Stimulated activated CD8-positive, alpha-beta memory T cell treated with anti-CD3 and anti-CD28 coated beads, Interleukin-7, amount 100 ng/mL, for 4 hours (primary cell): ENCODE results near the gene STEEP1.
"Not testable (repeated sequence)": the region's sequence is repeated elsewhere in the genome, so short reads cannot be mapped to it uniquely, and the experiment has no call there.

ENCODE experiments used
- DNase-seq, 2 donors: peaks; one replicate each; pipeline ENCODE4 v3.0.0-alpha.2; 2020; ENCODE audit warnings: low read depth in 2 of 2

STEEP1 gene

DNA sequence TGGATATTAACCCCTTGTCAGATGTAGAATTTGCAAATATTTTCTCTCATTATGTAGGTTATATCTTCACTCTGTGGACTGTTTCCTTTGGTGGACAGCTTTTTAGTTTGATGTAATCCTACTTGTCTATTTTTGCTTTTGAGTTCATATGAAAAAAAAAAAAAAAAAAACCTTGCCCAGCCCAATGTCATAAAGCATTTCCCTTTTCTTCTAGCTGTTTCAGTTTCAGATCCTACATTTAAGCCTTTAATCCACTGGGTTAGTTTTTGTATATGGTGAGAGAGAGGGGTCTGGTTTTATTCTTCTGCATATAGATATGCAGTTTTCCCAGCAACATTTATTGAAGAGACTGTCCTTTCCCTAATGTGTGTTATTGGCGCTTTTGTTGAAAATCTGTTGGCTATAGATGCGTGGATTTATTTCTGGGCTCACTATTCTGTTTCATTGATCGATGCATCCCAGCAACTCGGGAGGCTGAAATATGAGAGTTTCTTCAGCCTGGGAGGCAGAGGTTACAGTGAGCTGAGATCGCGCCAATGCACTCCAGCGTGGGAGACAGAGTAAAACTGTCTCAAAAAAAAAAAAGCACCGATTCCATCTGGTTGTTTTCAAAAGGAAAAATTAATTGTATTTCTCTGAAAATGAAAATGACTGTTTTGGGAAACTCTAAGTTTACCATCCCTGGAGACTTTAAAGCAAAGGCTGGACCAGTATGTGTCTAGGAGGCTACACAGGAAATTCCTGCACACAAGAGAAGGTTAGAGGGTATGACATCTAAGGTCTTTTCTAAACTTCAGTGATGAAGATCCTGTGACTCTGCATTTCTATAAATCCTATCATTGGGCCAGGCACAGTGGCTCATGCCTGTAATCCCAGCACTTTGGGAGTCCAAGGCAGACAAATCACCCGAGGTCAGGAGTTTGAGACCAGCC is 35.6 kb downstream of the STEEP1 start:
- DNase-seq: no peak

DNA sequence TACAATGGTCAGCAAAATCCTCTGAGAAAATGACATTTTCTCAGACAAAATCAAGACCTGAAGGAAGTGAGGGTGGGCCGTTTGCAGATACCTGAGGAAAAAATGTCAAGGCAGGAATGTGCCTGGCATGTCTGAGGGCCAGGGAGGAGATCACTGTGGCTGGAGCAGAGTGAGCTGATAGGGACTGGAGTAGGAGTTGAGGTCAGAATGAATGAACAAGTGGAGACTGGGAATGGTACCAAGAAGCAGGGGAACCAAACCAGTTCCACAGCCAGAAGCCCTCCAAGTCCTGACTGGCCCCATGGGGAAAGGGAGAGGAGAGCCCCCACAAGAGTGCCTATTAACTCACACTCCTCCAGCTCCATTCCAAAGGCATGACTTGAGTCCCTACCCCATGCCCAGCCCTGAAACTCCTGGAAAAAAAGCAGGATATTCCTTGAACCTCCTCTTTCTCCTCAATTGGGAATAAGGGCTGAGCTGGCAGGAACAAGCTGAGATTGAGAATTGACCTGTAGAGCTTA is 41.5 kb downstream of the STEEP1 start:
- no peak for DNase-seq

DNA sequence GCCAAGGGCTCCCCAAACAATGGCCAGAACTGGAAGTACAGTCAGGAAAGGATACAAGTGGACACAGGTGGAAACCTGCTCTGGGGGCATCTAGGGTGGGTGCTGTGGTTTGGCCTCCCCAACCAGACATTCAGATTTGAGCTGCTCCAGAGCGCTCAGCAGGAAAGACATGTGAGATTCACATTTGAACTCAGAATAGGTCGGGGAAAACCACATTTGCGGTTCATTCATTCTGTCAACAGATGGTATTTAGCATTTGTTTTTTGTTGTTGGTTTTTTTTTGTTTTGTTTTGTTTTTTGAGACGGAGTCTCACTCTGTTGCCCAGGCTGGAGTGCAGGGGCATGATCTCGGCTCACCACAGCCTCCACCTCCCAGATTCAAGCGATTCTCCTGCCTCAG is 44.0 kb downstream of the STEEP1 start:
- no peak for DNase-seq

DNA sequence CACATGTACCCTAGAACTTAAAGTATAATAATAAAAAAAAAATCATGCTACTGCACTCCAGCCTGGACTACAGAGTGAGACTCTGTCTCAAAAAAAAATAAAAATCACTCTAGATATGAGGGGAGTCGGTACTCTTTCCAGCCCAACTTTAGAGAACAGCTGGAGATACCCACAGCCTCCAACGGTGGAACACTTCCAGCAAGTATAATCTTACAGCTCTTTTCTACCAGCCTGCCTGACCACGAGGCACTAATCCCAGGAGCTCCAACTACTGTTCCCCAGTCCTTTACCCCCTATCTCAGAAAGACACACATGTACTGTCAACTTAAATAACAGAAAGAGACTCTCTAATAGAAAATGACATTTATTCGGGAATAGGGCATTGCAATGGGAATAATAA is 46.8 kb downstream of the STEEP1 start:
- no peak for DNase-seq

DNA sequence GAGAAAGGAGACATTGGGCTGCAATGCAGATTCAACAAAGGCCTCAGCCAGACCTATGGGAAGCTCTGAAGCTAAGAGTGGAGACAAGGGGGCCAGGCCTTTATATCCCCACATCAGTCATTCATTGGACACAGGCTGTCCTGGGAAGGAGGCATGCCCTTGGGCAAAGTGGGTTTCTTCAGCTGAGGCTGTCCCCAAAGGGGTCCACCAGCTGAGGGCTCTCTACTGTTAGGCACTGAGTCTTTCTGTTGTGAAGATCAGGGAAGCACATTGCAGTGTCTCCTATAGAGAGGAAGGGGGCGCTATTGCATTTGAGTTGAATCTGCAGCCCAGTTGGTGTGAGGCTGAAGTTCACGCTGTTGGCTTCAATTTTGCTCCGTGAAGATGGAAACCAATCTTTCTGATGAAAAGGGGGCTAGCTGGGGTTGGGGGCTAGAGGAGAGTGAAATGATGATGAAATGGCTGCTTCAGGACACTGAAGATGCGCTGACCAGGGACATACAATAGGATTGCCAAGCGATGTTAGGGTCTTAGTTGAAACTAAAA is 49.0 kb downstream of the STEEP1 start:
- peak; percentile 3 to 5 for DNase-seq

DNA sequence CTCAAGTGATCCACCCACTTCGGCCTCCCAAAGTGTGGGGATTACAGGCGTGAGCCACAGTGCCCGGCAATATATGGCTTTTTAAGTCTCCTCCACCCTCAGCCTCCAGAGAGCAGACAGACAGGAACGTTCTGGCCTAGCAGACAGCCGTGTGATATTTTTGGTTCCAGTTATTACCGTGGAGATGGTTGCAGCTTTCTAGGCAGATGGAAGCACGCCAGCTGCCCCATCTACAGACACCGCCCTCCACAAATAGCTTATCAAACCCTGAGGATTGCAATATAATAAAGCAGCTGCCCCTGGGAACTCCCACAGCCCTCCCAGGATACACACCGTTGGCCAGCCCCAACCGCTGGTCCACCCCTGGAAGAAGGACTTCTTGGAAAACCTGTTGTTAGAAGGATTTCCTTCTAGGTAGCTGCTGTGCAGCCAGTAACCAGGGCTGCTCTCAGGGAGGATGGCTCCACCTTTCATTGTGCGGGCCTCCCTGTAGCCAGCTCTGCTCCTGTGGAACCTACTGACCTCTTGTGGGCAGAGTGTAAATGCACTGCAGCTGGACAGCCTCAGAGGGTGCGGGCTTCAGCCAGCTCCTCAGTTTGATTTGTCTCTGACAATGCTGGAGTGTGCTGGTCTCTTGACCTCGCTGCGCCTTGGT is 52.9 kb downstream of the STEEP1 start:
- DNase-seq: no peak

DNA sequence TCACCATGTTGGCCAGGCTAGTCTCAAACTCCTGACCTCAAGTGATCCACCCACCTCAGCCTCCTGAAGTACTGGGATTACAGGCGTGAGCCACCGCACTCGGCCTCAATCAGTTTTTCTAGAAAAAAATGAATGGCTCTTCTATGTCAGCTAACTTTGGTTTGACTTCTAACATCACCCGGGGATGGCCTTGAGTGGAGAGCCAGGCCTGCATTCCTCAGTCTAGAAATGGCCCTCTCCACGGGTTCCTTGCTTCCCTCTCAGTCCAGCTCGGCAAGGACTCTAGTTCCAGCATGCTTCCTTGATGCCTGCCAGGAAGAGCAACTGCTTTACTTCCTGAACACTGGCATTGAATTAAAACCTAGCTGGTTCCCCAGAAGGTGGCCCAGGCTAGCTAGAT is 58.0 kb downstream of the STEEP1 start:
- DNase-seq: no peak

DNA sequence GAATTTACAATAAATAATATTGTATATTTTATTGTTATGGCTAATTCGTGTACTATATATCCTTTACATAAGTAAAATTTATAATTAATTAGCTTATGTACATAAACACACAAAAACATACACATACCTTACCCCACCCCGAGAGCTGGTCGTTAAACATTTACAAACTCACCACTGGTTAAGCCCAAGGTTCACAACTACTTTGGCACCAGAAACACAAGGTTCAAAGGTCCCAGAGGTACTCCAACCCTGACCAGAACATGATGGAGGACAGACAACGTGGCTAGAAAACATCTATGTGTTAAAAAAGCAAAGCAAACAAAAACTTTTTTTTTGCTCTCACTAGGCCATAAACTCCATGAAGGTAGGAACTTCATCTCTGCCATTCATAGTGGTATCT is 59.3 kb downstream of the STEEP1 start:
- DNase-seq: no peak

DNA sequence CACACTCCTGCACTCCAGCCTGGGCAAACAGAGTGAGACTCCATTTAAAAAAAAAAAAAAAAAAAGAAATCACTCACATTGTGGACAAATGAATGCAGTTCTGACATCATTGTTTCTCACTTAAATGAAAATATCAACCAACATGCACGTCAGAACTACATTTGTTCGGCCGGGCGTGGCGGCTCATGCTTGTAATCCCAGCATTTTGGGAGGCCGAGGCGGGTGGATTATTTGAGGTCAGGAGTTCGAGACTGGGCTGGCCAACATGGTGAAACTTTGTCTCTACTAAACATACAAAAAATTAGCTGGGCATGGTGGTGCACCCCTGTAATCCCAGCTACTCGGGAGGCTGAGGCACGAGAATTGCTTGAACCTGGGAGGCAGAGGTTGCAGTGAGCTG is 60.1 kb downstream of the STEEP1 start:
- DNase-seq: not testable (repeated sequence)

DNA sequence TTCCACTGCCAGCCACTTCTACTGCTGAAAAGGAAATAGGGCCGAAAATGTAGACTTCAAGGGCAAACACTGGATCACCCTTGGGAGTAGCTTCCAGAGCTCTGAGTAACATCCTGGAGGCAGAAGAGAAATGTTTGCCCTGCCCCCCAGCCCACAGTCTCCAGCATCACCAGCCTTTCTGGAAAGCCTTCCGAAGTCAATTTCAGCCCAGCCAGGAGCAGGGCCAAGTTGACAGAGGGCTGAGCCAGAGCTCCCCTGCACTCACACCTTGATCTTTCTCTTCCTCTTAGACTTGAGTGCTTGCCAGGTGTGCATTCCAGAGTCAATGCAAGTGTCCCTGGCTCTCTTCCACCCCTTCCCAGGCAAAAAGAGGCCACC is 61.7 kb downstream of the STEEP1 start:
- DNase-seq: no peak

DNA sequence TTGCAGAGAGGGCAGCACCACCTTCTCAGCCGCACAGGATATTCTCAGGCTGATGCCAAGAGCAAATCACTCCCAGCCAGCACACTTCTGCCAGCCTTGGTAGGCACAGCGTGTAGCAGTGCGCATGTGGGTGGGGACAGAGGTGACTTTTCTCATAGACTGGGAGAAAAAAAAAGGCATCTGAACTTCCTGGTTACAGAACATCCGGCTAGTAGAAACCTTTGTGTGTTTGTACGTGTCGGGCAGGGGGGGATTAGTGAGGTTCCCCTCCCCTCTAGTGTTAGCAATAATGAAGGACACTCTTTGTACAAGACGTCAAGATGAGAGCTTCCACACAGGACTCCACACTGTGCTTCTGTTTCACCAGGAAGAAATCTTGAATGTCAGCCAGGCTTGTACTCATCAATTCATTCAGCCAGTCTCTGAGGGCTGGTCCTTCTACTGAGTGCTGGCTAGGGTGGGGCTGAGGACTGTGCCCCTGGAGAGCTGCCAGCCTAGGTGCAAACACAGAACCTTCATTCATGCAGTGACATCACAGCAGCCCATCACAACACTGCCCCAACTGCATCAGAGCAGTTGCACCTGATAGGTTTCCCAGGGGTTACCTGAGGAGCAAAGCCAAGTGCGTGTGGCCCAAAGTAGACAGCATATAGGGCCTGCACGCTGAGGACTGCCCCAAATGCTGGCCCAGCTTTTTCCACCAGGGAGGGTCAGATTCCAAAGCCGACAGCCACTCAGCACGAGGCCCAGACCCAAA is 62.3 kb downstream of the STEEP1 start:
- no peak for DNase-seq

DNA sequence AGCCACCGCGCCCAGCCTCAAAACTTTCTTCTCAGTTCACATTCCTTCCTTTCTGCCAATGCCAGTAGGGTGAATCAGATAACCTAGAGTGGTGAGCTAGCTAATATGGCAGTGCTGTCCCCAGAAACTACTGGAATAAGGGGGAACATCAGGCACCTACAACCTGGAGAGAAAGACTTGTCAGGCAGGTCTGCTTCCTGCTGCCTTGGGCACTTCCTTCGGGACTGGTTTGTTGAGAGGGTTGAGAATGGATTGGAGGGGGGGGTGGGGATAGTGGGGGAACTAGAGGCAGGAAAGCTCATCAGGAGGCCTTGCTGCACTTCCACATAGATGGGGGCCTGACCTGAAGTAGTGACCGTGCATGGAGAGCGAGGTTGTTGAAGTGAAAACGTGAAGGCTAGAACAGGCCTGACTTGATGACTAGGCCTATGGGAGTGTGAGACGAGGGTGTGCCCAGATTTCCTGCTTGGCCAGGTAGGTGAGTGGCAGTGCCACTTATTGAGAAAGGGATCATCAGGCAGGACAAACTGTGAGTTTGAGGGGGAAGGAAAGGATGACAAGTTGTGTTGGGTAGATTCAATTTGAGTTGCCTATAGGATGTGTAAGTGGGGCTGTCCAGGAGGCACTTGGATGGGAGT is 63.6 kb downstream of the STEEP1 start:
- DNase-seq: no peak

DNA sequence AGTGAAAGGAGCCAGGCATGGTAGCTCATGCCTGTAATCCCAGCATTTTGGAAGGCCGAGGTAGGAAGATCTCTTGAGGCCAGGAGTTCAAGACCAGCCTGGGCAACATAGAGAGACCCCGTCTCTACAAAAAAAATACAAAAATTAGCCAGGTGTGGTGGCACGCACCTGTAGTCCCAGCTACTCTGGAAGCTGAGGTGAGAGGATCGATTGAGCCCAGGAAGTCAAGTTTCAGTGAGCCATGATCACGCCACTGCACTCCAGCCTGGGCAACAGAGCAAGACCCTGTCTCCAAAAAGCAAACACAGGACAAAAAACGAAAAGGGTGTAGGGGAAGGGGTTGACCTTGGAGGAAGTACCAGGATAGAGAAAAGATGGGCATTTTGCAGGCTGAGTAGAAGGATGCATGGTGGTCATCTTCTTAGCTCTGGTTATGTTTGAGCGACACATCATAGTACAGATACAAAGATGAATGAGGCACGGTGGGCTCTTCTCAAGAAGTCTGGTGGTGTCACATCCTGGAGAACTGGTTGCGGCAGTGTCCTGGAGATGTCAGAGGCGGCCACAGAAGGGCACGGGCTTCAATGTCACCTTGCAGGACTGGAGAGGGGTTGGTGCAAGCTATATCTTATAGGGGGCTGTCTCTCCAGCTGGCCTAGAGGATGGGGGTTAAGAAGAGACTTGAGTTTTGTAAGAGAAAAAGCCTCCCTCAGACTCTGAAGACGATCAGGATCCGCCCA is 65.0 kb downstream of the STEEP1 start:
- no peak for DNase-seq

DNA sequence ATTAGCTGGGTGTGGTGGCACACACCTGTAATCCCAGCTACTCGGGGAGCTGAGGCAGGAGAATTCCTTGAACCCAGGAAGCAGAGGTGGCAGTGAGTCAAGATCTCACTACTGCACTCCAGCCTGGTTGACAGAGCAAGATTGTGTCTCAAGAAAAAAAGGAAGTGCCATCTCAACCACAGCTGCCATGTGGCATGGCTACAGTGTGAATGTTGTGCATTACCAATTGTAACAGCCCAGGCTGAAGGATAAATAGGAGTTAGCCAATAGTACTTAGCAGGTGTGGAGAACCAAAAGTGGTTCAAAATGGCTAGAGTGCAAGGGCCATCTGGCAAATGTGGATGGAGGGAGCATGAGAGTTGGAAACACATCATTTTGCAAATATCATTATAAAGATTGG is 68.0 kb downstream of the STEEP1 start:
- no peak for DNase-seq

DNA sequence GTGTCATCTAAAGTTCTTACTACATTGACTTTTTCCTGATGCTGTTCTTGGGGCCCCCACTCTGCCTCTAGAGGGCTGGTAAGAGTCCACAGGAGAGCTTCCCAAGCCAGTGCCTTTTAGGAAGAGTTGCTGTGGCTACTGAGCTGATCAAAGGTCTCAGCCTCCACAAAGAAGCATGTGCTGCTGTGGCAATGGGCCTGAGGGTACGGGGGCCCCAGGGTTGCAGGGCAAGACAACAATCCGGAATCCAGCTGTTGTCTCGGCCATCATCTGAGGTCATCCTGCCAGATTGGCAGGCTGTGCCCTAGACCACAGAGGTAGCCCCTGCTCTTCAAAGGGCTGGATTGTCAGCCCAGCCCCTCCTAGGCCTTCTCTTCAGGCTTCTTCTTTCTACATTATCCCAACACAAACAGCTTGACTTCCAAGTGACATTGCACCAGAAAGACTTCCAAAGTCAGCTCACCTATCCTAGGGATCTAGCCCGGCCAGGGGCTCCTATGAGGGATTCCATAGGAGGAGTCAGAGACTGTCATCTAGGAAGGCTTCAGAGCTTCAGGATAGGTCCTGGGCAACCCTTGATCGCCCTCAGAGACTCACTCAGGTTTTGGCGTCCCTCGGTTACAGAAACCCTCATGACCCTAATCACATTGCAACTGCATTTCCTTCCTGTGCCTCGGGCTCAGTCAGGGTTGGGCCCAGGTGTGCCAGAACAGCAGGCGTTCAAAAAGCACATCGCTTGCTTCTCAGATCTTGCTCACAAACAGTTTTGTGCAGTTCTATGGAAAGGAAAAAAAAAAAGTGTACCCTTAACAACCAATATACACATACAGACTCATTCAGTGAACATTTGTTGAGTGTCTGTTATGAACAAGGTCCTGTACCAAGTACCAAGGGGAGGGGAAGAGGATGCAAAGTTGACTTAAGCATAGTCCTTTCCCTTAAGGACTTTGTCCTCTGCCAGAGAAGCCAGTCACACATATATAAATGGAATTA is 69.2 kb downstream of the STEEP1 start:
- DNase-seq: no peak

DNA sequence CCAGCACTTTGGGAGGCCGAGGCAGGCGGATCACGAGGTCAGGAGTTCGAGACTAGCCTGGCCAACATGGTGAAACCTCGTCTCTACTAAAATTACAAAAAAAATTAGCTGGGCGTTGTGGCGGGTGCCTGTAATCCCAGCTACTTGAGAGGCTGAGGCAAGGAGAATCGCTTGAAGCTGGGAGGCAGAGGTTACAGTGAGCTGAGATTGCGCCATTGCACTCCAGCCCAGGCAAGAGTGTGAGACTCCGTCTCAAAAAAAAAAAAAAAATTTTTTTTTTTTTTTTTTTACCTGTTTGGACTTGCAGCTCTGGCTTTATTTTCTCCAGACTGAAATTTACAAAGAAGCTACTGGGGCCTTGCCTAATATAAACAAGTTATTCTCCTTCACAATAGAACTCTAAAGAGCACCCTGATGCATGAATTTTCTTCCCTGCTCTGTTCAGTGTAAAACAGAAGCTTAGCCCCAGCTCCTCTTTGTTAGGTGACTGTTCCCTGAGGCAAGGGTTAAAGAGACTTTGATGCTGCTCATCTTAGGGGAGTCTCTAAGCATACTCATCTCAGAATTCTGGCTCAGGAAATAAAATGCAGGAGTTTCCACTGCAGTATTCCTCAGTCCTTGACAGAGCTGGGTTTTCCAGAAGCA is 71.2 kb downstream of the STEEP1 start:
- DNase-seq: not testable (repeated sequence)

DNA sequence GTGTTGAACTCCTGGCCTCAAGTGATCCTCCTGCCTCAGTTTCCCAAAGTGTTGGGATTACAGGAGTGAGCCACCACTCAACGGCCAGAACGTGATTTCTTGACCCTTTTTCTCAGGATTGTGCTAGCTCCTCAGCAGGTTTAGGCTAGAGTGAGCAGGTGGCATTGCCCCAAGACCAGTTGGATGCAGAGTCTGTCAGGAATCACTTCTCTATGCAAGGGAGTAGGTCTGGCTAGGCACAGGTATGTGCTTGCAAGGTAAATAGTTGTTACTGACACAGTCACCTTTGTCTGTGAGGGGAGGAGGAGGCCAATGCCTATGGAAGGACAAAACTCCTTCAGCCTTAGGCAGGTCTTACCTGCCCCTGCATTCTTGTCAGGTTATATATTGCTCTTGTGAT is 72.7 kb downstream of the STEEP1 start:
- DNase-seq: no peak

DNA sequence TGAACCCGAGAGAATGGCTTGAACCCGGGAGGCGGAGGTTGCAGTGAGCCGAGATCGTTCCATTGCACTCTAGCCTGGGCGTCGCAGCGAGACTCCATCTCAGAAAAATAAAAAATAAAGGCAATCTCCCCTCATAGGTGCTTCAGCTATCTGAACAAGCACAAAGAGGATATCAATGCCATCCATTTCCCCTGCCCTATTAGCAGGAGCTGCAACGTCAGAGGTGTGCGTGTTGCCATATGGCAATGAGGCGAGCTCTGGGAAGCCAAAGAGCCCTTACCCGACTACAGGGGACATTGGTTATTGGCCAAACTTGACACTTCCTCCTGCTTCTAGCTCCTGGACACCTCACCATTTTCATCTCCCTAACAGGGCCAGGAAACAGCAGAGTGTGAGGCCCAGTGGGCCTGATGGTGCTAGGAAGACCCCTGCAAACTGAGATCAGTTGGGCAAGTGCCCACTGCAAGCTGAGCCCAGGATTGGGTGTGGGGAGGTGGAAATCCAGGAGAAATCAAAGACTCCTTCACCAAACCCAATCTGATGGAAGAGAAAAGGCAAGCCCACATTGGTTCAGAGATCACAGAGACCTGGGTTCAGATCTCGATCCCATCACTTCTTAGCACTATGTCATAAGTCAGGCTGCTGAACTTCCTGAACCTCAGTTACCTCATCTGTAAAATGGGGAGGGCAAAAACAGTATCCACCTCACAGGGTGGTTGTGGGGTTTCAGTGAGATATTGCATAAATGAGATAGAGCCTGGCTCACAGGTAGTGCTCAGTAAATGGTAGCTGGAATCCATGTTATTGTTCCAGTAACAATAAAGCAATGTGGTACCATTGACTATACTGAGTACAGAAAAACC is 75.8 kb downstream of the STEEP1 start:
- DNase-seq: no peak
